NCI-H1694 (cell line): Measurements from ENCODE around the gene ALPK1.

Experiments used
- DNase-seq: peaks from one replicate; lab custom pipeline; 2025; lab: John Stamatoyannopoulos, UW

Gene ALPK1

GRCh38 chr4:112328734-112329130 lies 31.6 kb downstream of the ALPK1 start:
- no peak for DNase-seq

- DNase-seq = no peak
Observed at GRCh38 chr4:112329672-112330375, 32.7 kb downstream of the ALPK1 start.

GRCh38 chr4:112330921-112331320 lies 33.8 kb downstream of the ALPK1 start:
- DNase-seq = no peak

DNA sequence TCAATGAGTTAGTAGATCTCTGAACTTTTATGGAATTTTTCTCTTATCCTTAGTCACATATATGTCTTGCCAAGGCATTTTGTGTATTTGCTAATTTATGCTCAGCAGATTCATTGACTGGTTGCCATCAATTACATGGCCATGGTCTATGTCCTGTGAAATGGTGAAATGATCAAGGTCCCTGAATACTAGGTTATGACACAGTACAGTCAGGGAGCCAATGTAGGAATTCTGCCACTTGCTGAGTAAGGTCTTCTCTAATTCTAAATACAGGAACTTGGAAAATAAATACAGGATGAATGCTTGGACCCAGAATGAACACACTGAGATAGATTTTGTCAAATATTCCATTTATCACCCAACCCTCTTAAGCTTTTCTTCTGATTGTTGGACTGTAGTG lies 35.2 kb downstream of the ALPK1 start:
- no peak for DNase-seq

GRCh38 chr4:112340023-112340422 lies 42.9 kb downstream of the ALPK1 start:
- no peak for DNase-seq

DNA sequence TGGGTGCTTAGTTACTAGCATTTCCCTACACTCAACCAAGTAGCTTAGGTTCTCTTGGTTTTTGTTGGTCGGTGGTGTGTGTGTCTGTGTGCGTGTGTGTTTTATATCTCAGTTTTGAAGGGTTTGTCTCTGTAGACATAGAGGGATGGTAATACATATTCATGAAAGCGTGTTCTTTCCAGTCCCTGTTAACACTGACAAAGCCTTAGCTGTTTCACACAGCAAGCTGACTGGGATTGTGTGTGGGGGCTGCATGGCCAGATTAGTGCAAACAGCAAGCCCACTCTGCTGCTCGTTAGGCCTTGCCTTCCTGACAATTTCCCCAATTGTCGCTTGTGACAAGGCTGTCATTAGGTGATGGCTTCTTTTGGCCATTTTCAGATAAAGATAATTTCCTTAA lies 43.9 kb downstream of the ALPK1 start:
- no peak for DNase-seq

- peak; percentile 84 for DNase-seq
Observed at GRCh38 chr4:112343330-112344080, 46.3 kb downstream of the ALPK1 start.

- peak; percentile 77 for DNase-seq
Observed at GRCh38 chr4:112348488-112349158, 51.5 kb downstream of the ALPK1 start.

- DNase-seq = no peak
Observed at GRCh38 chr4:112352736-112353135, 55.6 kb downstream of the ALPK1 start.

DNA sequence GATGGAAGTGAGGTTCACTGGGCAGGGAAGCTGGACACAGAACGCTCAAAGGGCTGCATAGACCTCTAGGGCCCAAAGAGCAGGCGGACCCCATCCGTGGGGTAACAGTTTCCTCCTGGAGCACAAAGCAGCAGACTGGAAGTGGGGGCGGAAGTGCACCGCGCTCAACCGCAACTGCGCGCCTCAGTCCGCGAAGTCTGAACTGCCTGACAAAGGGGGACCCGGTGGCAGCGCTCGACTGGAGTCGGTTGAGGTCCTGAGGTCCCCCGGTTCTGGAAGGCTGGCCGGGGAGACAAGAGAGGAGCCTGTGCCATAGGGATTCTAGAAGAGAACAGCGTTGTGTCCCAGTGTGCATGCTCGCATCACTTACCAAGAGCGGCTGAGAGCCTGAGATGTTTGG lies 58.5 kb downstream of the ALPK1 start:
- DNase-seq = no peak

DNA sequence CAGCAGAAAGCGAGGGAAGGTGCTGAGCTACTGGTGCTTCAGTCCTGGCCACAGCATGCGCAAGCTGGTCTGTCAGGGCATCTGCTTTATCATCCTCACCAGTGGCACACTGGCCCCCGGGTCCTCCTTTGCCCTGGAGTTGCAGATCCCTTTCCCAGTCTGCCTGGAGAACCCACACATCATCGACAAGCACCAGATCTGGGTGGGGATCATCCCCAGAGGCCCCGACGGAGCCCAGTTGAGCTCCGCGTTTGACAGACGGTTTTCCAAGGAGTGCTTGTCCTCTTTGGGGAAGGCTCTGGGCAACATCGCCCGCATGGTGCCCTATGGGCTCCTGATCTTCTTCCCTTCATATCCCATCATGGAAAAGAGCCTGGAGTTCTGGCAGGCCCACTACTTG lies 60.3 kb downstream of the ALPK1 start:
- no peak for DNase-seq

DNA sequence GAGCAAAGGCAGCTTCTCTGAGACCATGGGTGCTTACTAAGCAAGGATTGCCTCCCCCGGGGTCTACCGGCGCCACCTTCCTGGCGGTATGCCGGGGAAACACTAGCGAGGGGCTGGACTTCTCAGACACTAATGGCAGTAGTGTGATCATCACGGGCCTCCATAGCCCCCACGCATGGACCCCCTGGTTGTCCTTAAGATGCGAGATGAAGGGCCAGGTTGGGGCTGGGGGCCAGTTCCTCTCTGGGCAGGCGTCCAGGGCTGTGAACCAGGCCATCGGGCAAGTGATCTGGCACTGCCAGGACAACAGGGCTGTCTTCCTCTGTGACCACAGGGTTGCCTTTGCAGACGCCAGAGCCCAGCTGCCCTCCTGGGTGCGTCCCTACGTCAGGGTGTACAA lies 60.7 kb downstream of the ALPK1 start:
- no peak for DNase-seq

- no peak for DNase-seq
Observed at GRCh38 chr4:112358415-112358814, 61.2 kb downstream of the ALPK1 start.

DNA sequence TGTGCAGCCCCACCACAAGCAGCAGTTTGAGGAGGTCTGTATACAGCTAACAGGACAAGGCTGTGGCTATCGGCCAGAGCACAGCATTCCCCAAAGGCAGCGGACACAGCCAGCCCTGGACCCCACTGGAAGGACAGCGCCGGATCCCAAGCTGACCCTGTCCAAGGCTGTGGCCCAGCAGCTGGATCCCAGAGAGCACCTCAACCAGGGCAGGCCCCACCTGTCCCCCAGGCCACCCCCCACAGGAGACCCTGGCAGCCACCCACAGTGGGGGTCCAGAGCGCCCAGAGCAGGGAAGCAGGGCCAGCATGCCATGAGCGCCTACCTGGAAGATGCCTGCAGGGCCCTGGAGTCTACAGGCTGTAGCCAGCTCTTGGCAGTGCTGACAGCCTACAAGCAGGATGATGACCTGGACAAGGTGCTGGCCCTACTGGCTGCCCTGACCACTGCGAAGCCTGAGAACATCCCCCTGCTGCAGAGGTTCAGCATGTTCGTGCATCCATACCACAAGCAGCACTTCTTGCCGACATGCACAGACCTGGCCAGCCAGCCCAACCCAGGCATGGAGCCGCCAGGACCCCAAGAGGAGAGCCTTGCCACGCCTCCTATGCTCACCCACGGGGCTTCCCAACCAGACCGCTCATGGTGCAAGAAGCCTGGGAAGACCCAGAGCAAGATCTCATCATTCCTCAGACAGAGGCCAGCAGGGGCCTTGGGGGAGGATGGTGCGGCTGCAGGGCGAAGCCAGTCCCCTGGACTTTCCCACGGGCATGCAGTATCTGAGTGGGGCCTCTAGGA lies 62.0 kb downstream of the ALPK1 start:
- no peak for DNase-seq

GRCh38 chr4:112361181-112361791 lies 64.1 kb downstream of the ALPK1 start:
- DNase-seq = no peak

- no peak for DNase-seq
Observed at GRCh38 chr4:112370466-112370865, 73.3 kb downstream of the ALPK1 start.

DNA sequence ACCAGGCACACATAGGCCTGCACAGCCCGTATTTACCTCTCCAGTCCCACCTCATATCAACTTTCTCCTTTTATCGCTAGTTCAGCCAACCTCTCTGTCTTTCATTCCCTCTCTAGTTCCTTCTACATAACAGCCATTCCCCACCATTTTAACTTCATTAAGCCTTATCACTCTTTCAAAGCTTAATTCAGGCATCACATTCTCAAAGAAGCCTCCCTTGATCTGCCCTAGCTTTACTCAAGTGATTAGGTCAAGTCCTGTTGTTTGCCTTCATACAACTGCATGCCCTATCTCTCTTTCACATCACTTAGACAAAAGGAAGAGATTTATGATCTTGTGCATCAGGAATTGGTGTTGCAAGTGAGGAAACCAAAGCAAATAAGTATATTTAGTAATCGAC lies 74.2 kb downstream of the ALPK1 start:
- no peak for DNase-seq

DNA sequence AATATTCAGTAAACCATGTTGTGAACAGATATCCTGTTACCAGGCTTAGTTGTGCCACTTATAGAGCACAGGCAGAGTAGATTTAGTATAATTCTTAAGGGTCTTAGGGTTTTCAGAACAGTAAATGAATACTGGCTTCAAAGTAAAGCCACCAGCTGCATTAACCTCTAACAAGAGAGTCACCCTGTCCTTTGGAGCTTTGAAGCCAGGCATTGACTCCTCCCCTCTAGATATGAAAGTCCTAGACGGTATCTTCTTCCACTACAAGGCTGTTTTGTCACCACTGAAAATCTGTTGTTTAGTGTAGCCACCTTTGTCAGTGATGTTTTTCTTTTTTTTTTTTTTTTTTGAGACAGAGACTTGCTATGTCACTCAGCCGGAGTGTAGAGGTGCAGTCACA lies 77.7 kb downstream of the ALPK1 start:
- no peak for DNase-seq

DNA sequence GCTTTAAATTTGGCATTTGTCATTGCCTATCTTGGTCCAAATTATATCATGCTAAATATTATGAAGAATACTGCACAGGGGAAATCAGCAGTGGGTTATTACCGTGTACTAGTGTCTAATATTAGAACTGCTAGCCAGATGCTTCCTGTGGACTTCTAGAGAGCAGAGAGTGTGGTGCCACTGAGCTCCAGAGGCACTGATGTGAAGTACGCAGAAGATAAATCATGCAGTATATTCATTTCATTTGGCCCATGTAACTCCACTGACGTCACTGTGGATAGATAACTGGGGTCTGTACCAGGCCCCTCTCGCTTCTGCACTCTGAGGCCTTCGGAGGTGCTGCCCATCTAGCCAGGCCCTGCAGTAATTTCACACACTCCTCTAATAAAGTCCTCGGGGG lies 80.0 kb downstream of the ALPK1 start:
- no peak for DNase-seq

DNA sequence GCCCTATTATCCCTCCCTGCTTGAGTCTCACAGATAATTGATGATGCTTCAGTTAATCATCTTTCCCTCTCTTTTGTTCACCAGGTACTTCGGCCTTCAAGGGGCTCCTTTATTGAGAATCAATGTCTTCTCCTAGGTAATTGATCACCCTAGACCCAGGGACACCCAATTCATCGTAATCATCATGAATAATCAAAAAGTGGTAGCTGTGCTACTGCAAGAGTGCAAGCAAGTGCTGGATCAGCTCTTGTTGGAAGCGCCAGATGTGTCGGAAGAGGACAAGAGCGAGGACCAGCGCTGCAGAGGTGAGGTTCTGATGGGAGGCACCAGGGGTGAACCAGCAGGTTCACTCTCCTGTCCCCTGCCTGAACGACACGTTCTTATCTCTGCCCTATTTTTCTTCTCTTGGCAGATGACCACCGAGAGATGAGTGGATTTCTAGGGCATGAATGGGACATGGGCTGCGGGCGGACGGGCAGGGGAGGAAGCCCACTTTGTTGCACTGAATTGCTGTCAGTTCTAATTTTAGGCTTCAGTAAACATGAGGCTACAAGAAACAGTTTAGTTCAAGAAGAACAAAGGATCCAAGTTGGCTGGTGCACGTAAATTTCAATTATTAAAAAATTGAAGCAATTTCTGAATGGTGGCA lies 80.5 kb downstream of the ALPK1 start:
- DNase-seq = no peak

DNA sequence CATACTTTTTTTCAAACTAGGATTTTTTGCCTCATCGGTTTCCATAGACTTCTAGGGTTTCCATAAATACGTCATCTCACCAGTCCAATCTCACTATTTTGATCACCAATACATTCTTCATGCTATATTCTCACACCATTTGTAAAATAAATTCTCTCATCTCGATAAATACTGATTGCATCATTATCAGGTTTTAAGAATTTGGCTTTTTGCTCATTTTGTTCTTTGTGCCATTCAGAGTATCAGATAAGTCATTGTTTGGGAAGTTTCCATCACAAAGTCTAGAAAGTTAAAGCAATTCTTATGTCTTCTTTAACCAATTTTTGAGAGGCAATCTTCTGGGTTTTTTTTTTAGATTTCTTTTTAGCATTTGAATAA lies 81.1 kb downstream of the ALPK1 start:
- DNase-seq = no peak
